ENCODE measurements around the gene ILKAP.

DNA sequence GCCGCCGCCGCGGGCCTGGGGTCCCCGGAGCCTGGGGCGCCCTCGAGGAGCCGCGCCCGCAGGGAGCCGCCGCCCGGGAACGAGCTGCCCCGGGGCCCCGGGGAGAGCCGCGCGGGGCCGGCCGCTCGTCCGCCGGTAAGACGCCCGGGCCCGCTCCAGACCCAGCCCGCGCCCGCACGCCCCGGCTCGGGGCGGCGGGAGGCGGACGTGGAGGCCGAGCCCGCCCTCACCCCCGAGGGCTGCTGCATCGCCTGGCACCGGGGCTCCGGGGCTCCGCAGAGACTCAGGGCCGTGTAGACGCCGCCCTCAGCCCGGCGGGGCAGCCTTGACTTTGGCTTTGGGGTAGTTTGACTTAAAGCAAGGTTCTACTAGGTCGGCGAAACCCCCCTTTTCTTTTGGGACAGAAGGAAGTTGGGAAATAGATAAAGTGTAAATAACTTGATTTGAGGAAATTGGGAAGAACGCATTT, 44.4 kb downstream of the ILKAP start:
- TF ChIP-seq CTCF (IDR thresholded peaks at IDR 0.05; ENCODE audit: low read length) (no peak), EZH2 (IDR thresholded peaks at IDR 0.05; ENCODE audit: borderline replicate concordance, low read length) (no peak)
